Measurements from ENCODE around the gene STAC3. TPM values are rescaled to one million over a fixed set of nuclear protein-coding genes. Genes with fewer than 3 reads are reported as not detected.

Gene STAC3
- total RNA-seq, 1 donor from 2014 or later, result 12.1 TPM

GRCh38 chr12:57233357-57234232 is 17.4 kb downstream of the STAC3 start:
- no peak overlapping the region for H3K27ac Mint-ChIP-seq (ENCODE audit: unreplicated experiment)
- peaks cover 40% of the 10 kb centered on the region for H3K27me3 Mint-ChIP-seq (ENCODE audit: unreplicated experiment)
- peaks cover 28% of the 10 kb centered on the region for H3K4me1 Mint-ChIP-seq (ENCODE audit: low read depth, unreplicated experiment)
- no peak for TF ChIP-seq CTCF (IDR thresholded peaks at IDR 0.05; ENCODE audit: partially characterized antibody, unreplicated experiment)
- no peak for DNase-seq
- H3K9me3 Mint-ChIP-seq (ENCODE audit: unreplicated experiment), result peaks cover 31% of the 10 kb centered on the region
- H3K36me3 Mint-ChIP-seq (ENCODE audit: unreplicated experiment), result no peaks in the 10 kb centered on the region
- H3K4me3 Mint-ChIP-seq (ENCODE audit: unreplicated experiment), result peak overlapping the region; percentile 53

DNA sequence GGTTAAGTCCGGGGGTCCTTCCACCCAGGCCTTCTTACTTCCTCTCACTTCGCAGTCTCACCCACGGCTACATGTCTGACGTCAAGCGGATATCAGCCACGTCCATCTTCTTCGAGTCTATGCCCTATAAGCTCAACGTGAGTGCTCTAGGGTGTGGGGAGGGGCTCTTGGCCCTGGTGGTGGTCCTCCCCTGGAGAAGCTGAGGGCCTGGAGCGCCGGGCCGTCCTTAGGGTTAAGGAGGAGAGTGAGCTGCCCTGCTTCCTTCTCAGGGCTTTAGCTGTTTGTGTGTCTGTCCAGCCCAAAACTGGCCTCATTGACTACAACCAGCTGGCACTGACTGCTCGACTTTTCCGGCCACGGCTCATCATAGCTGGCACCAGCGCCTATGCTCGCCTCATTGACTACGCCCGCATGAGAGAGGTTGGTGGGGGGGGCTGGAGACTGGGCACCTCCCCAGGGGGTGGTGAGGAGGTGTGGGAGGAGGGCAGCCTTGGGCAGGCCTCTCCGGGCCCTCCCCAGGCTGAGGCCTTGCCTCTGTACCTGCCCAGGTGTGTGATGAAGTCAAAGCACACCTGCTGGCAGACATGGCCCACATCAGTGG is 18.7 kb downstream of the STAC3 start:
- peaks cover 27% of the 10 kb centered on the region for H3K4me1 Mint-ChIP-seq (ENCODE audit: low read depth, unreplicated experiment)
- H3K9me3 Mint-ChIP-seq (ENCODE audit: unreplicated experiment), result peaks cover 24% of the 10 kb centered on the region
- TF ChIP-seq CTCF (IDR thresholded peaks at IDR 0.05; ENCODE audit: partially characterized antibody, unreplicated experiment), result no peak

DNA sequence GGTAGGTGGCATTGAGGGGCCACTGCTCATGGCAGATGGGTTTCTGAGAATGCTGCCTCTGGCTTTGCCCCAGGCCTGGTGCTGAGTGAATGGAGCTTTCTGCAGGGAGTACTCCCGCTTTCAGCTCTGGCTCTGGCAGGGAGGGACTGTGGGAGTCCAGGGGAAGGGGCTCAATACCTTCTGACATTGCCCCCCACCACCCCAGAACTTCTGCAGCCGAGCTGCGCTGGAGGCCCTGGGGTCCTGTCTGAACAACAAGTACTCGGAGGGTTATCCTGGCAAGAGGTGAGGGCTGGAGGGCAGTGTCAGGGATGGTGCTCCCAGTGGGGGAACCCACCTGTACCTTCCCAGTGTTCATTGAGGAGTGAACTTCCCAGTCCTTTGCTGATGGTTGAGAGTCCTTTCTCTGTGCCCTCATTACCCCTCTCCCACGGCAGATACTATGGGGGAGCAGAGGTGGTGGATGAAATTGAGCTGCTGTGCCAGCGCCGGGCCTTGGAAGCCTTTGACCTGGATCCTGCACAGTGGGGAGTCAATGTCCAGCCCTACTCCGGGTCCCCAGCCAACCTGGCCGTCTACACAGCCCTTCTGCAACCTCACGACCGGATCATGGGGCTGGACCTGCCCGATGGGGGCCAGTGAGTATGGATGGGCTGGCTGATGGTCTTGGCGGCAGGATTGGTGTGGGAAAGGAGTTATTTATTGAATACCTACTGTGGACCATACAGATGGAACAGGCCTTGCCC is 19.5 kb downstream of the STAC3 start:
- Mint-ChIP-seq H3K27ac (ENCODE audit: unreplicated experiment) (no peak overlapping the region), H3K36me3 (ENCODE audit: unreplicated experiment) (no peaks in the 10 kb centered on the region), H3K4me3 (ENCODE audit: unreplicated experiment) (peak overlapping the region; percentile 98), H3K27me3 (ENCODE audit: unreplicated experiment) (peaks cover 34% of the 10 kb centered on the region), H3K4me1 (ENCODE audit: low read depth, unreplicated experiment) (peaks cover 29% of the 10 kb centered on the region), H3K9me3 (ENCODE audit: unreplicated experiment) (peaks cover 22% of the 10 kb centered on the region)
- no peak for DNase-seq
- TF ChIP-seq CTCF (IDR thresholded peaks at IDR 0.05; ENCODE audit: partially characterized antibody, unreplicated experiment), result no peak

More for the DNA sequence above, 18.7 kb downstream of the STAC3 start:
- H3K4me3 Mint-ChIP-seq (ENCODE audit: unreplicated experiment), result peak overlapping the region; percentile 50
- H3K27me3 Mint-ChIP-seq (ENCODE audit: unreplicated experiment), result peaks cover 38% of the 10 kb centered on the region
- H3K36me3 Mint-ChIP-seq (ENCODE audit: unreplicated experiment), result no peaks in the 10 kb centered on the region
- DNase-seq, result no peak
- no peak overlapping the region for H3K27ac Mint-ChIP-seq (ENCODE audit: unreplicated experiment)

- peaks cover 19% of the 10 kb centered on the region for H3K9me3 Mint-ChIP-seq (ENCODE audit: unreplicated experiment)
These were observed 20.4 kb downstream of the STAC3 start for GRCh38 chr12:57230381-57231155.

More at GRCh38 chr12:57230381-57231155, 20.4 kb downstream of the STAC3 start:
- TF ChIP-seq CTCF (IDR thresholded peaks at IDR 0.05; ENCODE audit: partially characterized antibody, unreplicated experiment), result no peak
- Mint-ChIP-seq H3K27me3 (ENCODE audit: unreplicated experiment) (peaks cover 34% of the 10 kb centered on the region), H3K27ac (ENCODE audit: unreplicated experiment) (peak overlapping the region; percentile 95), H3K4me1 (ENCODE audit: low read depth, unreplicated experiment) (peaks cover 30% of the 10 kb centered on the region), H3K36me3 (ENCODE audit: unreplicated experiment) (no peaks in the 10 kb centered on the region), H3K4me3 (ENCODE audit: unreplicated experiment) (peak overlapping the region; percentile 98)
- DNase-seq, result no peak
